ENCODE results near the gene PTBP3. TPM values are rescaled to one million over a fixed set of nuclear protein-coding genes. Genes with fewer than 3 reads are reported as not detected.

PTBP3 gene
- total RNA-seq, 1 experiment from 2014 or later, result 100 TPM

- no peak overlapping the region for H3K27ac Mint-ChIP-seq
- POLR2A ChIA-PET, result no interaction called here
- TF ChIP-seq IRF2 (CRISPR knock-in tag; IDR thresholded peaks at IDR 0.05; ENCODE audit: borderline replicate concordance, low read depth) (no peak), ZNF512 (CRISPR knock-in tag; IDR thresholded peaks at IDR 0.05; ENCODE audit: borderline replicate concordance) (no peak), MYBL2 (CRISPR knock-in tag; IDR thresholded peaks at IDR 0.05) (no peak), ZNF263 (CRISPR knock-in tag; IDR thresholded peaks at IDR 0.05; ENCODE audit: low read depth) (no peak), NR3C1 (CRISPR knock-in tag; conservative IDR thresholded peaks at IDR 0.05; ENCODE audit: low read depth) (no peak), ZBTB43 (CRISPR knock-in tag; IDR thresholded peaks at IDR 0.05) (no peak), GABPB1 (CRISPR knock-in tag; IDR thresholded peaks at IDR 0.05) (no peak), ZBTB21 (CRISPR knock-in tag; IDR thresholded peaks at IDR 0.05; ENCODE audit: borderline replicate concordance) (no peak), SP1 (CRISPR knock-in tag; conservative IDR thresholded peaks at IDR 0.05) (no peak), ZMAT4 (CRISPR knock-in tag; IDR thresholded peaks at IDR 0.05) (no peak), ZNF281 (CRISPR knock-in tag; IDR thresholded peaks at IDR 0.05) (no peak), USF1 (CRISPR knock-in tag; IDR thresholded peaks at IDR 0.05) (no peak), NR2C2 (CRISPR knock-in tag; IDR thresholded peaks at IDR 0.05) (no peak), AFF4 (CRISPR knock-in tag; IDR thresholded peaks at IDR 0.05; ENCODE audit: borderline replicate concordance) (no peak), RORB (CRISPR knock-in tag; IDR thresholded peaks at IDR 0.05) (no peak), RELA (CRISPR knock-in tag; IDR thresholded peaks at IDR 0.05; ENCODE audit: borderline replicate concordance) (no peak), ZNF423 (CRISPR knock-in tag; IDR thresholded peaks at IDR 0.05) (no peak), ZNF232 (CRISPR knock-in tag; IDR thresholded peaks at IDR 0.05) (no peak), ATF1 (CRISPR knock-in tag; IDR thresholded peaks at IDR 0.05) (no peak), NFE2L1 (CRISPR knock-in tag; IDR thresholded peaks at IDR 0.05) (no peak)
- H3K36me3 Mint-ChIP-seq, result peaks cover 16% of the 10 kb centered on the region
- CTCF ChIA-PET, result no interaction called here
- peaks cover 12% of the 10 kb centered on the region for H3K4me1 Mint-ChIP-seq
- DNase-seq (ENCODE audit: low spot score), result no peak
- H3K9me3 Mint-ChIP-seq, result no peaks in the 10 kb centered on the region
- no peak for ATAC-seq
- H3K4me3 Mint-ChIP-seq, result no peak overlapping the region
- no peaks in the 10 kb centered on the region for H3K27me3 Mint-ChIP-seq (ENCODE audit: low read depth)
Measured at GRCh38 chr9:112234779-112235178, 98.6 kb downstream of the PTBP3 start.
